ENCODE results near the gene THSD7A.

The THSD7A gene

GRCh38 chr7:11489280-11489679 is 342.7 kb downstream of the THSD7A start:
- no peak for DNase-seq

- DNase-seq, result no peak
Observed at GRCh38 chr7:11486271-11486670, 345.7 kb downstream of the THSD7A start.

GRCh38 chr7:11485636-11486035 is 346.4 kb downstream of the THSD7A start:
- DNase-seq, result no peak

GRCh38 chr7:11480143-11480542 is 351.9 kb downstream of the THSD7A start:
- no peak for DNase-seq

DNA sequence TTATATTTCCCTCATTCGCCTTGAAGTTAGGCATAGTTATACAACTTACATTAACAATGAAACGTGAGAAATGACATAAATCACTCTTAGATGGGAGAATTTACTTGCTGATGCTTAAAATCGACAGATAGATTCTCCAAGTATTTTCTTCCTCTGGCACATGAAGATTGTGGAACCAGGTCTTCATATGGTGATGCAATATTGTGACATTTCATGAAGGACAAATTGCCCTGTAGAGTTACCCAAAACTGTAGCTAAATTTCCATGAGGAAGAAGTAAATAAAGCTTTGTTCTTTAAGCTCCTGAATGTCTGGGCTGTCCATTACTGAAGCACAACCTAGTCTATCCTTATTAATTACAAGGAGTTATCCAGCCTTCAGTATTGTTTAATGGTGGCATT is 353.1 kb downstream of the THSD7A start:
- DNase-seq, result no peak

DNA sequence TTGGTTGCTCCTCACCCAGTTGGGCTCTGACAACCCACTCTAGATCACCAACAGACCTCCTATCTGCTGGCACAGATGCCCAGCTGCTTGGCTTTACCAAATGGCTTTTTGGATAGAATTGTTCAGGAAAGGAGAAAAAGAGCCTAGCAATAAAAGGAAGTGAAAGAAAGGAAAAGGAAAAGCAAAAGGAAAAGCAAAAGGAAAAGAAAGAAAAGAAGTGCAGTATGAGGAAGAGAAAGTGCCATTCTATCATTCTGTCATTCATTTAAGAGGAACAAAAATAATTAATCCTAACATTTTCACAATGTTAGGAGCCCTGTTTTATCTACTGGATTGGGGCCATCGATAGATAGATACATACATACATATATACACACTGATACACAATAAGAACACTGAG is 353.6 kb downstream of the THSD7A start:
- no peak for DNase-seq

GRCh38 chr7:11474902-11475585 is 357.0 kb downstream of the THSD7A start:
- DNase-seq, result no peak

DNA sequence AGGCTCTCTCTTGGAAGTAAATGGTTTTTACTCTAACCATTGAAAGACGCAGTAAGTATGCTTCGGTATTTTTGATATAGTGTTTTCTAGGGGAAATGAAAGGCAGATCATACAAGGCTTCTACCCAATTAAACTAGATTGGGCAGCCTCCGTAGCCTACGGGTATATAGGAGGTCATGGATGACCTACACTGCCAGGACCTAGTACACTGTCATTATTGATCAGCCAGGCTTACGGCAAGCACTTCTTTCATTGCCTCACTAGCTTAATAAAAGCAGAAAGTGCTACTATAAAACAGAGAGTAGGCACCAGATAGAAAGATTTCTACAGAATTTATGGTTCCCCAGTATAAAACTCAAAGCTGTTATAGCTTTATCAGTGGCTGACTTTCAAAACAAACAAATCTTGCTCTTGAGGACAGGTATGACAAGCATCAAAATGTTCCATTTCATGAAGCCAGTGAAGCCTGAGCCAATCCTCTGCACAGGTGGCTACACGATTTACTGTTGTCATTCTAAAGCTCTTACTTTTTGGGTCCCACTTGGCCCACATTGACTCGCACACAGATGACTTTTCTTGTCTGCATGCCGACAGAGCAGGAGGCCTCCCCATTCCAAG is 358.1 kb downstream of the THSD7A start:
- no peak for DNase-seq

DNA sequence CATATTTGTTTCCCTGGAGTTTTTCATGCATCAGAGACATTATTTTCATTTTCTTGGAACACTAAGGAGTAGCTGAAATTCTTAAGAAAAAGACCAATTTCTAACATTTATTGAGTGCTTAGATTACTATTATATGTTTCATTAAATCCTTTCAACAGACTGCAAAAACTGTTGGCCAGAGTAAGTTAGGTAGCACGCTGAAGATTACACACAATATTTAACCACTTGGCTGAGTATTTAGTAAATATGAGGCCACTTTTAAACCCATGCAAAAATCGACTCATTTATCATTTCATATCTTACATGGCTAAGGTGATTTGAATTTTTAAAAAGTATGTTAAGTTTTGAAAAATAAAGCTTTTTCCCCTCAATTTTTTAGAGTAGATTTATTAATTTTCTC is 358.8 kb downstream of the THSD7A start:
- no peak for DNase-seq

- no peak for DNase-seq
Observed at GRCh38 chr7:11472646-11473045, 359.4 kb downstream of the THSD7A start.

- no peak for DNase-seq
Observed at GRCh38 chr7:11471255-11471654, 360.7 kb downstream of the THSD7A start.

GRCh38 chr7:11469028-11469745 is 362.8 kb downstream of the THSD7A start:
- no peak for DNase-seq

GRCh38 chr7:11466517-11467105 is 365.4 kb downstream of the THSD7A start:
- DNase-seq, result no peak

- DNase-seq, result no peak
Observed at GRCh38 chr7:11464624-11465023, 367.4 kb downstream of the THSD7A start.

- no peak for DNase-seq
Observed at GRCh38 chr7:11461946-11462345, 370.1 kb downstream of the THSD7A start.

DNA sequence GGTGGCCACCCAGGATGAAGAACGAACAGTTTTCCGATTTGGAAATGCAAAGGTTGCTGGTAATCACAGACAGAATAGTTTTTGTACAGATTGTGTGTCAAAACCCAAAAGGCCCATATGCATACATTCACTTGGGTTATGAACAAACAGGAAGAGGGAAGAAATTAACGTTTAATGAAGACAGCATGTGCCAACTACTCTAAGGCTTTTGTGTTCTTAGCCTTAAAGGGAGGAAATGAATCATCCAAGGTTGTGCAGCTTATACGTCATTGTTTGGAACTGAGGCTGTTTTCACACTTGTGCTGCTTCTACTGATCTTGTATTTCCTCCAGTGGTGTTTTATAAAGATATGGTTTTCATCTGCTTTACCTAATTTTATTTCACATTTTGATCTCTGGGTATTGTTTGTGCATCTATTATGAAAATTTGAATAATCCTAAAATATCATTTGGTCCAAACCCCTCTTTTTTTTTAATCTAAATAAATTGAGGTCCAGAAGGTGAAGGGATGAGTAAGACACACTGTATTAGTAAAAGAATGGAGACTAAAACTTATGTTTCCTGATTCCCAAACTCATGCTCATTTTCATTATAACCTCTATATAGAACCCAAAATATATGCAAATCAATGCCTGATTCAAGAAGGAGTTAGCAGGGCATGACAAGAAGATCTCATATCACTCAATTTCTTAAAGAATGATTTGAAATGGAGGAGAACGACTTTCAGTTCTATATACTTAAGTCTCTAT is 373.1 kb downstream of the THSD7A start:
- no peak for DNase-seq

DNA sequence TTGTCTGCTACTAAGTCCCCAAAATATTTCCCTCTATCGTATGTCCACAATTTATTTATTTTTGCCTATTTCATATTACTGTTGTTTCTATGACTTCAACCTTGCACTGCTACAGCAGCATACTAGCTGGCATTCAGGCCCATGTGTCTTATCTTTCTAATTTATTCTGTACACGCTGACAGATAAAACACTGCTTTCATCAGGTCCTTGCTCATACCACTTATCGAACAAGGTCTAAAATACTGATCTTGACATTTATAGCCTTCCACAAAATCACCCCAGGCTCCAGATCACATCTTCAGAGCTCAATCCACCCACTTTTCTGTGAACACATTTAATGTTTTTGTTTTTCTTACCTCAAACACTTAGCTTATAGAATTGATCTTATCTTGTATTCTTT is 374.6 kb downstream of the THSD7A start:
- no peak for DNase-seq

DNA sequence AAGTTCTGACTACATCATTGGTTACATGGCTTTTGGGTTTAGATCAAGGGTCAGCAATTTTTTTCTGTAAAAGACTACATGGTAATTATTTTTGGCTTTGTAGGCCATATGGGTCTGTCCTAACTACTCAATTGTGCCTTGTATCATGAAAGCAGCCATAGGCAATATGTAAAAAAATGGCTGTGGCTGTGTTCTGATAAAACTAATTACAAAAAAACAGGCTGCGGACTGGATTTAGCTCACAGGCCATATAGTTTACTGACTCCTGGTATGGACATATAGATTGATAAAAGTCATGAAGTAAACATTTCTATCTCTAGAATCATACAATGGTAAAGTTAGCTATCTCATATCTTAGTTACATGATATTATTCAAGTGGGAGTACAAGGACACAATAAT is 375.4 kb downstream of the THSD7A start:
- DNase-seq, result no peak

DNA sequence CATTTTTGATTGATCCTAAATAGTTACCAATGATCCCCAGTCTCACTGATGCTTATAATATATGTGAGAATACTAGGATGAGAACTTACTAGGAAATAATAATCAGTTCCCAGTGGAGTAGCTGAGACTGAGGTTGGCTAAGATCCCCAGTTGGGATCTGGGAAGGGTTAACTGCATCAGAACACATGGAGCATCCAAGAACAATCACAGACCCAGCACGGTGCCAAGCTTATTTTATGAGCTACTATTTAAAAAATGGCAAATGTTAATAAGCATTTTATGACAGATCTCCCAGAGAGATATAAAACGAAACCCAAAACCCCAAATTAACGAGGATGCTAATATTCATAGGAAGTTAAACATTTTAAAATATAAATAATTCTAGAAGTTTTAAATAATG is 379.5 kb downstream of the THSD7A start:
- DNase-seq, result no peak

GRCh38 chr7:11450281-11450680 is 381.7 kb downstream of the THSD7A start:
- no peak for DNase-seq

GRCh38 chr7:11449316-11449715 is 382.7 kb downstream of the THSD7A start:
- DNase-seq, result no peak

- DNase-seq, result no peak
Observed at GRCh38 chr7:11448323-11448722, 383.7 kb downstream of the THSD7A start.

GRCh38 chr7:11447106-11447505 is 384.9 kb downstream of the THSD7A start:
- no peak for DNase-seq

Data from NCI-H2107 (cell line).